ENCODE results near the gene FBN2.
"Not testable (repeated sequence)": the region's sequence is repeated elsewhere in the genome, so short reads cannot be mapped to it uniquely, and the experiment has no call there.

The FBN2 gene

GRCh38 chr5:128350705-128351104 lies 187.3 kb downstream of the FBN2 start:
- no peak for DNase-seq

GRCh38 chr5:128349044-128349858 lies 188.8 kb downstream of the FBN2 start:
- no peak for DNase-seq

GRCh38 chr5:128346038-128346437 lies 192.0 kb downstream of the FBN2 start:
- no peak for DNase-seq

GRCh38 chr5:128345247-128345646 lies 192.8 kb downstream of the FBN2 start:
- no peak for DNase-seq

GRCh38 chr5:128343168-128343567 lies 194.9 kb downstream of the FBN2 start:
- DNase-seq, result no peak

- DNase-seq, result no peak
Observed at GRCh38 chr5:128341056-128341455, 197.0 kb downstream of the FBN2 start.

- DNase-seq, result no peak
Observed at GRCh38 chr5:128340648-128341047, 197.4 kb downstream of the FBN2 start.

GRCh38 chr5:128339585-128339984 lies 198.5 kb downstream of the FBN2 start:
- no peak for DNase-seq

GRCh38 chr5:128338649-128339048 lies 199.4 kb downstream of the FBN2 start:
- DNase-seq, result no peak

- DNase-seq, result no peak
Observed at GRCh38 chr5:128335339-128335738, 202.7 kb downstream of the FBN2 start.

GRCh38 chr5:128334010-128334716 lies 203.9 kb downstream of the FBN2 start:
- DNase-seq, result no peak

GRCh38 chr5:128331261-128331660 lies 206.8 kb downstream of the FBN2 start:
- no peak for DNase-seq

- no peak for DNase-seq
Observed at GRCh38 chr5:128329386-128329939, 208.6 kb downstream of the FBN2 start.

- no peak for DNase-seq
Observed at GRCh38 chr5:128328446-128328845, 209.6 kb downstream of the FBN2 start.

GRCh38 chr5:128328007-128328406 lies 210.0 kb downstream of the FBN2 start:
- no peak for DNase-seq

- not testable (repeated sequence) for DNase-seq
Observed at GRCh38 chr5:128321418-128321817, 216.6 kb downstream of the FBN2 start.

GRCh38 chr5:128318691-128319090 lies 219.4 kb downstream of the FBN2 start:
- no peak for DNase-seq

GRCh38 chr5:128317481-128317880 lies 220.6 kb downstream of the FBN2 start:
- no peak for DNase-seq

- no peak for DNase-seq
Observed at GRCh38 chr5:128315671-128316070, 222.4 kb downstream of the FBN2 start.

GRCh38 chr5:128305341-128305740 lies 232.7 kb downstream of the FBN2 start:
- DNase-seq, result no peak

- DNase-seq, result no peak
Observed at GRCh38 chr5:128304791-128305190, 233.3 kb downstream of the FBN2 start.

GRCh38 chr5:128304088-128304487 lies 234.0 kb downstream of the FBN2 start:
- DNase-seq, result no peak

GRCh38 chr5:128303593-128303992 lies 234.5 kb downstream of the FBN2 start:
- DNase-seq, result no peak

- DNase-seq, result no peak
Observed at GRCh38 chr5:128300181-128300580, 237.9 kb downstream of the FBN2 start.

Data from activated T-cell treated with anti-CD3 and anti-CD28 coated beads, Interleukin-2, amount 50 U/mL, for 48 hours (primary cell).